HCT116 (cell line): ENCODE data around the gene GJB6. TPM values are rescaled to one million over a fixed set of nuclear protein-coding genes. Genes with fewer than 3 reads are reported as not detected.

Source experiments
- ATAC-seq: fragments of 200-7000 bp; cut with Tn5 transposase; 2 replicates; pipeline ENCODE4 v1.9.1; 2020; ENCODE audit warnings: mild to moderate bottlenecking, moderate library complexity
- BruUV-seq: library from RNA; stranded (reverse); fragments of 400-500 nt; replicated peaks from 2 replicates; lab custom pipeline; 2021; lab: Mats Ljungman, UMichigan
- CTCF ChIA-PET: fragments of 300-600 bp; sonication (Branson Sonifier 250); formaldehyde crosslinking; loops from one replicate; lab custom pipeline; 2021; ENCODE audit warnings: antibody characterized with exemption; lab: Charles Lee
- POLR2A ChIA-PET: fragments of 300-600, 350-600 bp; sonication (Branson Sonifier 250); formaldehyde crosslinking; loops from one replicate; lab custom pipeline; 2021; ENCODE audit warnings: antibody characterized with exemption; lab: Charles Lee
- RAD21 ChIA-PET, 2 experiments: fragments of 300-600 bp; sonication (Branson Sonifier 250); formaldehyde crosslinking; loops; one replicate each; lab custom pipeline; 2023; ENCODE audit warnings: low total read pairs in 2 of 2; ENCODE audit not compliant: uncharacterized antibody in 2 of 2, unreplicated experiment in 2 of 2, low non-redundant PET in 1 of 2; lab: Charles Lee
- DNase-seq: peaks from one replicate; pipeline ENCODE4 v3.0.0-alpha.2; 2010; ENCODE audit warnings: low read depth, low spot score
- H2AFZ ChIP-seq: fragments of 200-600 bp; shearing (Covaris generic), sonication (generic); 2 replicates; pipeline ENCODE4 v1.6.1; 2017; ENCODE audit warnings: low read depth, mixed run types, mixed read lengths, antibody characterized with exemption, low read length; ENCODE audit not compliant: poor library complexity, severe bottlenecking
- H3K27ac ChIP-seq: 2 replicates; pipeline ENCODE4 v1.5.1; 2012; ENCODE audit warnings: low read depth, low read length
- H3K27me3 ChIP-seq: fragments of 200-600 bp; sonication (generic); 2 replicates; pipeline ENCODE4 v1.6.1; 2016; ENCODE audit warnings: mixed run types, low read length, mixed read lengths; ENCODE audit not compliant: insufficient read depth
- H3K36me3 ChIP-seq, 2 experiments: fragments of 200-500 bp in 1 of 2; fragments of 200-600 bp in 1 of 2; sonication (Bioruptor generic) in 1 of 2; sonication (generic) in 1 of 2; 2 replicates each; pipeline versions ENCODE4 v1.5.1 to v1.6.1; 2014 to 2016; ENCODE audit warnings: low read length in 2 of 2, inconsistent platforms in 1 of 2, mixed read lengths in 1 of 2, mixed run types in 1 of 2; ENCODE audit not compliant: insufficient read depth in 2 of 2, control insufficient read depth in 1 of 2
- H3K4me1 ChIP-seq, 2 experiments: fragments of 200-600 bp in 1 of 2; sonication (generic) in 1 of 2; 2 replicates each; pipeline versions ENCODE4 v1.5.1 to v1.6.1; 2012 to 2017; ENCODE audit warnings: low read length in 2 of 2, inconsistent platforms in 1 of 2, mild to moderate bottlenecking in 1 of 2, mixed read lengths in 1 of 2, mixed run types in 1 of 2, moderate library complexity in 1 of 2; ENCODE audit not compliant: insufficient read depth in 2 of 2, control insufficient read depth in 1 of 2
- H3K4me2 ChIP-seq: fragments of 200-600 bp; sonication (generic); 2 replicates; pipeline ENCODE4 v1.6.1; 2017; ENCODE audit warnings: mixed run types, low read length, mixed read lengths
- H3K4me3 ChIP-seq, 2 experiments: fragments of 200-600 bp in 1 of 2; sonication (generic) in 1 of 2; replicated peaks in 1 of 2; 2 replicates each; pipeline ENCODE4 v1.5.1; 2011 to 2016; ENCODE audit warnings: low read length in 2 of 2, control low read depth in 1 of 2, low read depth in 1 of 2, mild to moderate bottlenecking in 1 of 2, mixed read lengths in 1 of 2, mixed run types in 1 of 2
- H3K79me2 ChIP-seq: fragments of 200-600 bp; sonication (generic); 2 replicates; pipeline ENCODE4 v1.6.1; 2017; ENCODE audit warnings: mild to moderate bottlenecking, mixed run types, low read length, moderate library complexity, mixed read lengths; ENCODE audit not compliant: insufficient read depth
- H3K9ac ChIP-seq: fragments of 200-600 bp; sonication (generic); 2 replicates; pipeline ENCODE4 v1.6.1; 2016; ENCODE audit warnings: low read length, mixed read lengths
- H3K9me2 ChIP-seq: fragments of 200-600 bp; sonication (generic), shearing (Covaris generic); 2 replicates; pipeline ENCODE4 v1.6.1; 2017; ENCODE audit warnings: mixed run types, mild to moderate bottlenecking, moderate library complexity; ENCODE audit not compliant: insufficient read depth
- H3K9me3 ChIP-seq, 2 experiments: fragments of 200-500 bp in 1 of 2; fragments of 200-600 bp in 1 of 2; sonication (Bioruptor generic) in 1 of 2; sonication (generic) in 1 of 2; 2 replicates each; pipeline ENCODE4 v1.6.1; 2014 to 2017; ENCODE audit warnings: low read length in 2 of 2, mixed read lengths in 2 of 2, inconsistent platforms in 1 of 2, low read depth in 1 of 2, mild to moderate bottlenecking in 1 of 2, mixed run types in 1 of 2, moderate library complexity in 1 of 2; ENCODE audit not compliant: control insufficient read depth in 1 of 2, insufficient read depth in 1 of 2
- H4K20me1 ChIP-seq: fragments of 200-600 bp; sonication (generic), shearing (Covaris generic); 2 replicates; pipeline ENCODE4 v1.6.1; 2017; ENCODE audit warnings: mixed run types, mild to moderate bottlenecking, moderate library complexity; ENCODE audit not compliant: insufficient read depth
- ELF1 ChIP-seq: IDR thresholded peaks from 2 replicates; pipeline ENCODE4 v1.6.1; 2012; ENCODE audit warnings: low read depth, borderline replicate concordance
- FOSL1 ChIP-seq: IDR thresholded peaks from 2 replicates; pipeline ENCODE4 v1.6.1; 2012; ENCODE audit warnings: low read depth
- MAX ChIP-seq: IDR thresholded peaks from 2 replicates; pipeline ENCODE4 v1.6.1; 2012
- SIN3A ChIP-seq: IDR thresholded peaks from 2 replicates; pipeline ENCODE4 v1.6.1; 2012; ENCODE audit warnings: low read depth
- ZBTB33 ChIP-seq: IDR thresholded peaks from 2 replicates; pipeline ENCODE4 v1.6.1; 2011; ENCODE audit warnings: mild to moderate bottlenecking, low read length, moderate library complexity; ENCODE audit not compliant: insufficient replicate concordance; ENCODE audit errors: extremely low read depth
- intact Hi-C: fragments of 100-400 bp; cut with micrococcal nuclease; formaldehyde crosslinking; loops from 2 replicates; pipeline ENCODE4 v1.10.0; 2022
- total RNA-seq: library from RNA; stranded (reverse); gene quantifications from one replicate; pipeline ENCODE4 v1.2.1, GENCODE V29; 2021; ENCODE audit not compliant: unreplicated experiment

The GJB6 gene
- total RNA-seq, 1 experiment from 2014 or later, result not detected

DNA sequence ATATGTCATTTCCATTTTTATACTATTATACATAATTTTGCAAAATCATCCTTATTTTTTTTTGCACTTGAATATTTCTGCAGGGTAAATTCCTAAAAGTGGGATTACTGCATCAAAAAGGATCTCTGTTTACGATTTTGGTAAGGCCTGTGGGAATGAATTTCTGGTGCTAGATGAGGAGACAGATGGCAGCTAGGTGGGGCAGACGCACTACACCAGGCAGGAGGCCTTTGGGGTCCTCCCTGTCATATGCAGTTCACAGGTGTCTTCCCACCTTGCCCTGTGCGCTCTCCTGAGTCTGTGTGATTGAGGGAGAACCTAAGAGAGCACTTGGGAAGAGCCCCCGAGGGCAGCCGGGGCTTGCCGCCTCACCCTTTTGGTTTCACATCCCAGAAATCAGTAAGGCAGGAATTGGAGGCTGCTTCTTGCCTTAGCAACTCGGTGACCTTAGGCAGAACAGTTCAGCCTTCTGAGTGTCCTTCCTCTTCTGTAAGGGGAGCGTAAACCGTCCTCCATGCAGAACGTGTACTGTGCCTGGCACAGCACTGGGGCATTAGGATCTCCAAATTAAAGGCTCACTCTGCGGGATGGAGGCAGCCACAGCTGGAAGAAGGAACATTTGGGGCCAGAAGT, 25.9 kb downstream of the GJB6 start:
- intact Hi-C loops, result no loop called here
- no peak overlapping the region for H2AFZ ChIP-seq
- H3K36me3 ChIP-seq, result no peaks in the 10 kb centered on the region
- no peak overlapping the region for H3K9ac ChIP-seq
- no peaks in the 10 kb centered on the region for H3K27me3 ChIP-seq
- no peak for TF ChIP-seq SIN3A
- no peak for TF ChIP-seq MAX
- TF ChIP-seq ZBTB33, result no peak
- TF ChIP-seq, all 23 proteins: peak for 0
- H3K4me3 ChIP-seq, result no peak overlapping the region
- H3K9me2 ChIP-seq, result no peaks in the 10 kb centered on the region
- ChIA-PET POLR2A (interaction anchor here (1.0 kb wide), 1 partner anchor 9 kb away, joined by 3 read pairs; no protein-coding TSS in a partner anchor), RAD21 (no interaction called here), CTCF (no interaction called here)
- no peak overlapping the region for H3K4me2 ChIP-seq
- no peaks in the 10 kb centered on the region for H3K4me1 ChIP-seq
- no peak overlapping the region for H3K27ac ChIP-seq
- no TSS peak for BruUV-seq
- no peaks in the 10 kb centered on the region for H4K20me1 ChIP-seq
- H3K79me2 ChIP-seq, result no peaks in the 10 kb centered on the region
- no peak for ATAC-seq
- no peak for DNase-seq
- no peaks in the 10 kb centered on the region for H3K9me3 ChIP-seq

DNA sequence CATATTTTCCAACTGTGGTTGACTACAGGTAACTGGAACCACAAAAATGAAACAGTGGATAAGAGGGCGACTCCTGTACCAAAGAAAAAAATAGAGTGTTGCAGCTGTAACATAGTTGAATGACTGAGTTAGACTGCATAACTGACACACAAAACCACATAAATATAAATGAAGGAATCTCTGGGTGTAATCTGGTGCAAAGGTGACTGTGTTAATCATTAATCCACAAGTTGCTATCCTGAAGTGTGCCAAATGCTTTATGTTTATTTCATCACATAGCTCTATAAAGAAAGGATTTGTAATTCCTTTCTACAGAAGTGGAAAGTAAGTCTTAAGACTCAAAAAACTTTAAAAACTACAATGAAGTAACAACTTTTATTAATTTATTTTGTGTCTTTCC, 33.3 kb downstream of the GJB6 start:
- Histone ChIP-seq H3K9me2 (no peaks in the 10 kb centered on the region), H3K36me3 (no peaks in the 10 kb centered on the region), H3K4me1 (peaks cover 0 to 12% of the 10 kb centered on the region in 2 experiments; a peak in 2 of 4 replicates), H3K9ac (no peak overlapping the region), H3K27ac (no peak overlapping the region), H3K4me2 (peak overlapping the region; percentile 22; the same call in 1 of the 2 replicates), H2AFZ (no peak overlapping the region), H3K9me3 (no peaks in the 10 kb centered on the region), H3K79me2 (no peaks in the 10 kb centered on the region), H3K4me3 (no peak overlapping the region), H3K27me3 (peaks cover 10% of the 10 kb centered on the region; the same call in 1 of the 2 replicates), H4K20me1 (no peaks in the 10 kb centered on the region)
- RAD21 ChIA-PET, result no interaction called here
- ATAC-seq, result no peak
- DNase-seq, result no peak
- TF ChIP-seq ELF1, result no peak
- TF ChIP-seq FOSL1, result no peak
- intact Hi-C loops, result loop anchor here (5.0 to 10.0 kb wide), 4 partner anchors 226 to 1276 kb away; partner anchors contain the start of gene IL17D
- POLR2A ChIA-PET, result no interaction called here
- CTCF ChIA-PET, result interaction anchor here (0.9 kb wide), 1 partner anchor 8 kb away, joined by 3 read pairs; no protein-coding TSS in a partner anchor
- no TSS peak for BruUV-seq
